HPDE6-E6E7 (cell line): ENCODE measurements around the gene OVAAL.
A peak's percentile ranks its signal among the peaks of the same experiment; 100 is the strongest.

ENCODE experiments used
- DNase-seq: peaks from one replicate; pipeline ENCODE4 v3.0.0; 2011; ENCODE audit warnings: missing footprints; ENCODE audit errors: extremely low spot score

Gene OVAAL

DNA sequence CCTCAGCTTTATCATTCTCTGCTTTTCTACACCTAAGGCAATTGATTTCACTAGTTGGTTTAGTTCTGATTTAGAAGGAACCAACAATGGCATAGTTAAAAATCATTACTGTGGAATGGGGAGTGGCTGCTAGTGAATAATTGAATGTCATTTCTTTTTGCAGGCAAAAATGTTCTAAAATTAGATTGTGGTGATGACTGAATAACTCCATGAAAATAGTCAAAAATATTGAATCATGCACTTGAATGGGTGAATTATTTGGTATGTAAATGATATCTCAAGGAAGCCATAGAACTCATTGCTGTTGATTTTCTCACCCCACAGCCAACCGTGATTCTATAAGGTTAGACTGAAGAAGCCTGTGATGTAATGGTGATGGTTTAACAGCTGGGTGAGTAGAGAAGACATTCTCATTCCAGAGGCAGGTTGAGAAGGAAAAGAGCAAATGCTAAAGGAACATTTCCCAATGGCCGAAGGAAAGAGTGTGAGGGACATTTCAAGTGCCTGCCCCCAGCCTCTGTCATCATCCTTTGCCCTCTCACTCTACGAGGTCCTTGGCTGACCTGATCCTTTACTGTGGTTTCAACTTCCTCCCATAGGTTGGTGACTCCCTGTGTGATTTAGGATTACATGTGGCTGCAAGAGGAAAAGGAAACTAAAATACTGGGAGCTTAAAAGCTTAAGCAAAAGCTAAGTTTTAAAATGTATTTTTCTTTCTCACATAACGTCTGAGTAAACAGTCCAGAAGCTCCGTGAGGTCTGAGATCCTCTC lies 12.5 kb downstream of the OVAAL start:
- DNase-seq = no peak

DNA sequence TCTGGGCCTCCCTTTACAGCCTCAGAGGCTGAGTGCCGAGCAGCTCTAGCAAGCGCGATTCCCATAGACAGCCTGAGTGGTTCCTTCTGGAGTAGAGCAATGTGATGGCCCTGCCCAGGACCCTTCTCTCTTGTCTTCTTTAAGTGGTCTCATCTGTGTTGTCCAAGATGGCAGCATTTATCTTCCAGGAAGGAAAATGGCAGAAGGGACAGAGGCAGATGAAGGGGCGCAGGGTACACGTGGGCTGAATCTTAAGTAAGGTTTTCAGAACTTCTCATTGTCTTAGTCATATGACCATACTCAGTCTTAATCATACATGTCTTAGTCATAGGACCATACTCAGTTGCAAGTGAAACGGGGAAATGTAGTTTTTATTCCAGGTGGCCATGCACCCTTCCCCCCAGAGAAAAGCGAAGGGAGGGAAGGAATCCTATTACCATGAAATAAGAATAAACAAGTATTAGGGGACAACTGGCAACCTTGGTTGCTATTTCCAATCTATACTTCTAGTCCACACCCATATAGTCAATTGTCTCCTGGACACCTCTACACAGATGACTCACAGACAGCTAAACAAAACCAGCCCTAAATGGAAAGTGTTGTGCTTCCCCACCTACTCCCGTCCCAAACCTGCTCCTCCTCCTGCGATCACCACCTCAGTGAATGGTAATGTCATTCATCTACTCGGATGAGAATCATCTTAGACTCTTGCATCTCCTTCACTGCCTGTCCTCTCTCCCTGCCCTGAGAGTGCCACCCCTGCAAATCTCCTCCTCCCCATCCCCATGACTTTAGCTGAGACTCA lies 13.3 kb downstream of the OVAAL start:
- DNase-seq = no peak

DNA sequence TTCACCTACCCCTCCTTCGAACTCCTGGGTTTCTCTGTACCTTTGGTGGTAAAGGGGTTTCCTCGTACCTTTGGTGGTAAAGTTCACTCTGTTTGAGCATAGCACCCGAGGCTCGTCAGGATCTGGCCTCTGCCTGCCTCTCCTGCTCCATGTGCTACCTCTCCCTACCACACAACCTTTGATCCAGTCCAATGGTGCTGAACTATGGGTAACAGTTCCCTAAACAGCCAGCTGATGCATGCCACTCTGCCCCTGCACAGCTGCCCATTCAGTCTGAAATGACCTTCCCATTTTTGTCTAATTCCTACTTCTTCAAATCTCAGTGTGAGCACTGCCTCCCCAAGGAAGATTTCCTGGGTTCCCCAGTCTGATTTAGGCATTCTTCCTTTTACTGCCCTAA lies 14.0 kb downstream of the OVAAL start:
- no peak for DNase-seq

DNA sequence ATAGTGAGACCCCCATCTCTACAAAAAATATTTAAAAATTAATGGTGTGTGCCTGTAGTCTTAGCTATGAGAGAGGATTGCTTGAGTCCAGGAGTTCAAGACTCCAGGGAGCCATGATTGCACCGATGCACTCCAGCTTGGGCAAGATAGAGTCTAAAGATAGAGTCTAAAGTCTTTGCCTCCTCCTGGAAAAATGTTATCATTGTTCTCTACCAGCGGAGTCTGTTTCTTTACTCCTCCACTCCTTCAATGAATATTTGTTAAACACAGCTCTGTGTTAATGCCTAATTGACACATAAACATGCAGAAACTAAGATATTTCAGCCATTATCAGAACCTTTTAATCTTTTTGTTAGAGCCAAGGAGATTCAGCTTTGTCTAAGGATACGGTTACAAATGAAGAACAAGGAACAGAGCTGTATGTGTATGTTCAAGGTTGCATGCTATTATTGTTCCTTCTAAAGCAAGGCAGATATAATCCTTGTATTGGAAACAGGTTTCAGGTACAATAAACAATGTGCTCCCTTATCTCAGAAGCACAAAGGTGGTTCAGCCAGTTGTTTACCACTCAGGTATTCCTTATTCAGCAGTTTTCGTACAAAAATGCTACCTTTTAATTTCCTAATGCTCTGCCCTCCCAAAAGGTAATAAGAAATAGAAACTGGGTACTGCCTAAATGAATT lies 15.4 kb downstream of the OVAAL start:
- no peak for DNase-seq

DNA sequence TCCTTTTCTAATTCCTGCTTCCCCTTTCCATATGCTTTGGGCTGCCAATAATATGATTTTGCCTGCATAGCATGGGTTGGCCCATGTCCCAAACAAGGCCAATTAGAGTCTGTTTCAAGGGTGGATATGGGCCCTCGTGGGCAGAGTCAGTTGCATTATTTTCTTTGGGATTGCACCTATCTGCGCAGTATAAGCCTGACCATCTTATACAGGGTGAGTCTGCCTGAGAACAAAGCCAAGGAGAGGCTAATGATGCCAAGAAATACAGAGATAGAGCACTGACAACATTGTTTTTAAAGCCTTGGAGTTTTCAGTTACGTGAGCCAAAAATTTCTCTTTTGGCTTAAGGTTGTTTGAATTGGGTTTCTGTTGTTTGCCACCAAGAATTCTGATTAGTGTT lies 18.6 kb downstream of the OVAAL start:
- DNase-seq = no peak

DNA sequence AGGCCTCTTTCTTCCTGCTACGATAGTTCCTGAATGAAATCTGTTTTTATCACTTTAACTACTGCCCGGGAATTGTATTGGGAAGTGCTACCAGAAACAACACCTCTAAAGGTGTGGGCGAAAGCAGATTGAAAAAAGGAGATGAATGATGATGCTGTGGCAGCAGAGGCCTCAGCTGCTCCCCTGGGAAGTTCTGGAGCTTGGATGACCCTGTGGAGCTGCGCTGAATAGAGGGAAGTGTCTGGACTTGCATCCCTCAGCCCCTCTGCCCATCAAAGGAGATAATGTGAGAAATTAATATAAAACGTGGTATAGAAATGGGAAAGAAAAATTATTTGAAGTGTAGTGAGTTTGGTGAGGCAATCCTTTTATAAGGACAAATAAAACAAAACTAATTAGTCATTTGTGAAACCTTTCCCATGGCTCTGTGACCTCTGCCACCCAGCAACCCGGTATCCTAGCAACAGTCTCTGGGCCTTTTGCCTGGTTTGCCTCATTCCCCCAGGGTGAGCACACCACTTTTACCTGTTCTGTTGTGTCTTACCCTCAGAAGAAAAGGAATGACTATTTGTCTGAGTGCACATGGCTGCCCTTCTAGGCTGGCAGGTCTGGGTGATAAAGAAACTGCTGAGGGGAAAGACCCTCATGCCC lies 21.3 kb downstream of the OVAAL start:
- peak; percentile 80 for DNase-seq

DNA sequence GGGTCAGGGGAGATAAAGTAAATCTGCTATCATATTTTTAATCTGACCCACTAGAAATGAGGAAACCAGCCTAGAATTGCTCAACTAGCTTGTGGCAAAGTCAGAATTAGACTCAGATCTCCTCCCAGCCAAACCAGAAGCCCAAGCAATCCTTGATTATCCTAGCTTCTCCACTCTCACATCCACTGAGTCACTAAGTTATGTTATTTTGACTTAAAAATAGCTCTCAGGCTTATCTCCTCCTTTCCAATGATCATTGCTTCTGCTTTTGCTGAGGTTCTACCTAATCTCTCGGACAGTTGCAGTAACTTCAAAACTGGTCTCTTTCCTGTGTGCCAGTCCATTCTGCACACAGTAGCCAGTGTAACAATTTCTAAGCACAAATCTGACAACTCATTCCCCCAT lies 22.9 kb downstream of the OVAAL start:
- DNase-seq = no peak

DNA sequence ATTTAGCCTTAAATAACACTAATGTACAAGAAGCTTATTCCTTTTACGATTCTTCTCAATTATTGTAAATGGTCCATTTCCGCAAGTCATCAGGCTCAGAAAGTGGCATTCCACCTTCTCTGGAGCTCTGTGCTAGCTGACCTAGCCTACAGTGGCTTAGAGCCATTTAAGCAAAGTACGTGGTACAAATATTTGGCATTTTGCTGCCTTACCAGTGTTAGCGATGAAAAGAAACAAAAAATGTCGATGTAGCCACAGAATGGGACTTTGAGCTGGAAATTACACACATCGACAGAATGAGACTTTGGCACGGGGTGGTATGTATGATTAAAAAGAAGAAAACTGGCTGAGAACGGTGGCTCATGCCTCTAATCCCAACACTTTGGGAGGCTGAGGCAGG lies 26.1 kb downstream of the OVAAL start:
- no peak for DNase-seq

DNA sequence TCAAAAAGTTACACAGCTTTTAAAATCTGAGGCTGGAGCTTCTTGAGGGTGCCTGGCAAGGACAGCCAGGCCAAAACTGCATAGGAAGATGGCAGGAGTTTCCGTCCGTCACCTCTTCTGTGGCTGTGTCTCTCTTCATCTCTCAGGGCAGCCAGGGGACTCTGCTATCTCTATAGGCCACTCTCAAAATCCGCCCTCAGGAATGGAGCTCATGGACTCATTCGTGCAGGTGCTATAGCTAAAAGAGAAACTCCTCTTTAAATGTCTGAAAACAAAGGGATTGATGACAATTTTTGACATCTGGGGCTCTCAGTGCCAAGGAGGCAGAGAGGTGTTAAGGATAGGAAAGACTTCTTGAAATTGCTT lies 27.2 kb downstream of the OVAAL start:
- DNase-seq = no peak

DNA sequence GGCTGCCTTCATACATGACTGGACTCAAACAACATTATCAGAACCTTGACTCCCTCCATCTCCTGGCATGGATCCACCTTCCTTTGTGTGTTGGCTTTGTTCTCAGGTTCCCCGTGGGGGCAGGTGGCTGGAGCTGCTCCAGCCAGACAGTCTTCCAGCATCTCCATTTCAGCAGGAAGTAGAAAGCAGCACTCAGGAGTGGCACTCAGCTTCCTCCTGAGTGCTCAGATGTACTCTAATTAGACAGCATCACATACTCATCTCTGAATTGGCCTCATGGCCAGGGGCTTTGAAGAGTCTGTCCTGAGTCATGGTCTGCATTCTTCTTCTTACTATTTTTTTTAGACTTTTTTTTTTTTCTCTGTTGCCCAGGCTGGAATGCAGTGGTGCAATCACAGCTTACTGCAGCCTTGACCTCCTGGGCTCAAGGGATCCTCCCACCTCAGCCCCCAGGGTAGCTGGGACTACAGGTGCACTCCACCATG lies 27.9 kb downstream of the OVAAL start:
- DNase-seq = peak; percentile 54

DNA sequence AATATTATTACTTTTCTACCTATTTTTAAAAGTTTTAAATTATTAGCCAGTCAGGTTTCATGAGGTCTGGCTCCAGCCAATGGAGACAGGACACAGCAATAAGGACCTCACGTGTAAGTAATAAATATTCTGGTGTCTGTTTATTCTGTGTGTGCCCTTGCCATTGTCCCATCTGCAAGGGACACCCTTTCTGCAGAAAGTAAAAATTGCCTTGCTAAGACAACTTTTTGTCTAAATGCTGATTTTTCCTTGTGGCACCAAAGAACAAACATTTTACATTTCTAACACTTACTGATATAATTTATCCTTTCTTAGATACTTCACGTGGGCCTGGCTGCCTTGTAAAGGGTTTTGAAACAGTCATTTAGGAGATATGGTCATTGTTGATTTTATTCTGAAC lies 29.4 kb downstream of the OVAAL start:
- no peak for DNase-seq

DNA sequence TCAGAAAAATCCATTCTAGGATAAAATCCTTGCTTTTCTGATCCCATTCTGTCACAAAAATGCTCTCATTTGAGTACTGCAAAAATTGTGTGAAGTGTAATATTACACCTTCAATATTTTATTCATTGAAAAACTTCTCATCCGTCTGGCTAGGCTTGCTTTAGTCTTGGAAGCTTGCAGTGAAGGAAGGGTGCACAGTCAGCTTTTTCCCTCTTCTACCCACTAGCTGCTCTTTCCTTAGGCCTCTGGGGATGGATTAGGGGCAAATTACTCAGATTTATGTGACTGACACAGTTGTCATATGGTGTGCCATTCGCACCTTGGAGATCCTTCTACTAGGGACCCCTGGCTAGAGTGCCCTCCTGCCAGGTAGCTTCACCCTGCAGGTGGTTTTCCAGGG lies 32.1 kb downstream of the OVAAL start:
- no peak for DNase-seq

DNA sequence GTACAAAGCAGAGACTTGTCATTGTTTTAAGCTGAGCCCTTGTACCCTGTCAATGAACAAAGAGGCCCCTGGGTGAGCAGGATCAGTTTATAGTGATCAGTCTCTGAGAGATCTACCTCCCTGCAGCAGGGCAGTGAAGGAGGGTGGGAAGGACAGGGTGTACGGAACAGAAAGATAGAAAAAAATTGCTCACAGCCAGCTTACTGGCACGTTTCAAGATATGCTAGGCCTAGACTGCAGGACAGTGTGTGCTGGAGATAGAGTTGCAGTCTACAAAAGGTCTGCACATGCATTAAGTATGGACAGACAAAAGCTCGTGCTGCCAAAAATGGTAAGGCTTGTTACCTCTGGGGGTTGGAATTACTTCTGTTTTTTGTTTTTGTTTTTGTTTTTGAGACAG lies 34.6 kb downstream of the OVAAL start:
- DNase-seq = no peak

DNA sequence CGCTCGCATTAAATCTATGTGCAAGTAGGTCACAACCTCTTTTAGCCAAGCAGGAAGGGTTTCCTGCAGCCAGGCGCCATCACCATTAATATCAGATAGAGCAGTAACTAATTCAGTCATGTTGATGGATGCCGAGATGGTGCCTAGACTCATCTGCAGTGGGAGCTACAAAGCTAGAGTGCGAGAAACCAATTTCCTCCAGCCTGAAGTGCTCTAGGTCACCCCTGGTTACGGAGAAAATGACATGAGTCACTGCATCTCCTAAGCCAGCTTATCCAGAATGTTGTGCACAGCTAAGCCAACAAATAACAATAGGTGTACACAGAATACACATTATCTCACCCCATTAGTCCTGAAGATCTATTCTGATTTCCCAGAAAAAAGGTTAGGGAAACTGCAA lies 36.0 kb downstream of the OVAAL start:
- DNase-seq = peak; percentile 45

DNA sequence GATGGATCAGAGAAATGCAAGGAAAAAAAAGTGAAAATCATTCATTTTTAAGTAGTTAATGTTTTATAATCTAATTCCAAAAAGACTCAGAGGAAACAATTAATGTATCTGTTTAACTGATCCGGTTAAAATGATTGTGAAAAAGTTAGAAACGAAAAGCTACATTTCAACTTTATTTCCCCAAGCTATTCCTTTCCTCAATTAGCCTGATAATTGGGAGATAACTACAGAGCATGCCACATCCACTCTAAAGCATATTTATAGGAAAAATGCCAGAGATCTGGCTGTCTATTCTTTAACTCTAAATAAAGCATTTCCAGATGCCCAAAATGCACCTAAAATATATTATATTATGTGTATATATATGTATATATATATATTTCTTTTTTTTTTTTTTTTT lies 37.2 kb downstream of the OVAAL start:
- DNase-seq = no peak

DNA sequence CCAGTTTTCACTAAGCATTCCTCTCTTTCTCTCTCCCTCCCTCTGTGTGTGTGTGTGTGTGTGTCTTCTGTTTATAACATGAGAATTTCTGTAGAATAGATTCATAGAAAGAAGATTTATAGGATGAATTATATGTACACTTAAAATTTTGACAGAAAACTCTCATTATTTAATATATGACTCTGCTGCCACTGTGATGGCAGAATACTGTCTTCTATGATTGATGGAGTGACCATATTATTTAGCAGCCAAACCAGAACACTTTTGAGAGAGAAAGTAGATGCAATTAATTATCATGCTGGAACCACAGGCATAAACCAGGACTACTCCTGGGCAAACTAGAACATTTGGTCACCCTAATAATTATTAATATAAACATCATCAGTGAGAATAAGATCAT lies 38.8 kb downstream of the OVAAL start:
- DNase-seq = no peak

DNA sequence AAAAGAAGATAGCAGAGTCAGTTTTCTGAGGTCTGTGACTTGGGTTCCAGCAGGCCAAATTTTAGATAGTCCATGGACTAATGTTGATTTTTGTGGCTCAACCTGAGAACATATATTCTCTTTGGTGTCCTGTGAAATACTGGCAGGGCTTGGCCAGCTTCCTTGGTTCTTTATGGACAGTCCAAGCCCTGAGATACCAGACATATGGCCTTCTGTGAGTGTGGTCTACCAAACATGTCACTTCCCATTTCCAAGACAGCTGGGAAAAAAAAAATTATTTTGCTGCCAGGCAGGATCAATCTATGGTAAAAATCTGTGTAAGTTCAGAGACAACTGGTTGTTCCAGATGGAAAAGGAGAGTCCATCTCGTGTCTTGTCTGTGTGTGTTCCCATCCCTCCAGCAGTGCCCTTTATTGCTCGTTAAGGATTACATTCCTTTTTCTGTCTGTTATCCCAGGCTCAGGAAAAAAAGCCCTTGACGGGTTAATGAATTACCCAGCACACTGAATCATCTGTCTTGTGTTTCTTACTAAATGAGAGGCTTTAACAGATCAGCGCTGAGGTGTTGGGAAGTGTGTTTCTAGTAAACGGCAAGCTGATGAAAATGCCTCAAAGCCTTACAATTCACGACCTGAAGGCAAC lies 39.7 kb downstream of the OVAAL start:
- DNase-seq = peak; percentile 63

DNA sequence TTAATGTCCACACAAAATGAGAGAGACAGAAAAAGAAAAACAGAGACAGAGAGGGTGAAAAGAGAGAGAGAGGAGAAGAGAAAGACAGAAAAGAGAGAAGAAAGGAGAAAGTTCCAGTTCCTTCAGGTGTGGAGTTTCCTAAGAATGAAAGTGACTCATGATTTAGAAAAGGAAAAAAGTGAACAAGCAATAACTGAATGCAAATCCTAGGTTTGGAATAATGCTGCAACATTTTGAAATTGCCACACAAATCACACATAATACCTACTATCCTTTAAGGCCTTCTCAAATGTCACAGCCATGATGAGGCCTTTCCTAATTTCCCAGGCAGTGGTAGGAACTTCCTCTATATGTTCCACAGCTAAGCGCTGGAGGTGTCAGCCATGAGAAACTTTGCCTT lies 41.6 kb downstream of the OVAAL start:
- DNase-seq = no peak

DNA sequence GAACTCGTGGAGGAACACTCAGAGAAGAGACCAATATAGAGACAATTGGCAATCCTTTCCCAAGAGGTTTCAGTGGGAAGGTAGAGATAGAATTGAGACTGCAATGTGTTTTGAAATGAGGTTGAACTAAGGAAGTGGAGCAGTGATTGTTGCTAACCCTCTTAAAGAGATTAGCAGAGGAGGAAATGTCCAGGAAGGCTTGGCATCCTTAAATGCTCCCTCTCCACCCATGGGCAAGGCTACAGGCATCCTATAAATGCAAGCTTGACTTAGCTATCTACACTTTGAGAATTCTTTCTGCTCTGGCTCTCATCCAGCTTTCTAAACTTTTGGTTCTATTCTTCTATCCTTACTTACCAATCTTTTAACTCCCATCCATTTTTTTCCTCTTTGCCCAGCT lies 42.7 kb downstream of the OVAAL start:
- DNase-seq = no peak

DNA sequence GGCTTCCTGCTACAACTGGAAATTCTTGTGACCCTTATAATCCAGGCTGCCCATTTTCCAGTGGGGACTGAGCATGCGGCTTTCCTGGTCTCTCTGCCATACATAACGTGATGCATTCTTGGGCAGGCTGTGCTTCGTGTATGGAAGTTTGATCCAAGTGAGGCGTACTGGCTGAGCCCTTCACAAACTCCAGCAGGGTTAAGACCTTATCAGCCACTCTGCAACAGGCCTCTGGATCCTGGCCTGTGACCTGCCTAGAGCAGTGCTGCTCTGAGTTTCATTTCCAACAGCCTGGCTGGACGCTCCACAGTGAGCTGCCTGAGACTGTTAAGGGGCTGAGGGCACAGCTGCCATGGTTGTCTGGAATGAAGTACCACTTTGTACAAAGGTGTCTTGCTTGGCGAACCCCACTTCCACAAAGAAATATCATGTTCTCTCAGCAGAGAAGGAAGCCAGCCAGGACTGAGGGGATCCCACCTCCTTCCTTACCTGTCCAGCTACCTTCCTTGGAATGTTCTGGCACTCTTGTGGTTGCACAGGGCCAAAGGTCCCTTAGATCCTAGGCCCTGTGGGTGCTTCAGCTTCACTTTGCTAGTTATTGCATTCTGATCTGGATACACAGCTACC lies 44.6 kb downstream of the OVAAL start:
- DNase-seq = no peak

DNA sequence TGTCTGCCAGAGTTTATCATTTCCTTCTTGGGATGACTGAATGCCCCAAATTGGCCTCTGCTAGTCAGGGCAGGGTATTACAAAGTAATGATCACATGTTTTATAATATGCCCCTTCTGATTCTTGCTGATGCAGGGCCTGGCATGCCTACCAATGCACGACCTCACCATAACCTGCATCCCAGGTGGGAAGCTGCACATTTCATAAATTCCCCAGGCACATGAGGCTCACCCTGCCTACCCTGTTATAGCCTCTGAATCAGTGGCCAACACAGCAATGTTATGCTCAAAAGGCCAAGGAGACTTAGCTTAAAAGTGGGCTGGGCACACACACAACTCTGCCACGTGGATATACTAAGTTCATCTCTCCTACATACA lies 45.1 kb downstream of the OVAAL start:
- DNase-seq = no peak
